Skin epidermis (tissue), 12 donors: ENCODE data around the gene PIGZ.

Experiments
- H3K27ac ChIP-seq, 21 experiments: fragments of 200-600 bp; sonication (generic) in 11 of 21; one replicate each; pipeline ENCODE4 v1.5.0; 2020; ENCODE audit warnings: mild to moderate bottlenecking in 3 of 21, inconsistent platforms in 2 of 21, moderate library complexity in 2 of 21
- H3K4me3 ChIP-seq, 7 experiments: fragments of 200-600 bp; sonication (generic) in 2 of 7; one replicate each; pipeline ENCODE4 v1.5.0; 2020; ENCODE audit warnings: inconsistent platforms in 2 of 7, mild to moderate bottlenecking in 2 of 7, moderate library complexity in 1 of 7

The PIGZ gene

GRCh38 chr3:196931828-196932587 lies 36.6 kb downstream of the PIGZ start:
- no peak overlapping the region for H3K4me3 ChIP-seq
- H3K27ac ChIP-seq, result no peak overlapping the region

GRCh38 chr3:196931157-196931556 lies 37.5 kb downstream of the PIGZ start:
- Histone ChIP-seq H3K27ac (no peak overlapping the region), H3K4me3 (no peak overlapping the region)

- Histone ChIP-seq H3K27ac (no peak overlapping the region), H3K4me3 (no peak overlapping the region)
Measured at GRCh38 chr3:196927571-196928453, 40.8 kb downstream of the PIGZ start.

GRCh38 chr3:196920733-196921132 lies 47.9 kb downstream of the PIGZ start:
- no peak overlapping the region for H3K27ac ChIP-seq
- H3K4me3 ChIP-seq, result no peak overlapping the region

GRCh38 chr3:196918968-196919367 lies 49.7 kb downstream of the PIGZ start:
- H3K27ac ChIP-seq, result no peak overlapping the region
- no peak overlapping the region for H3K4me3 ChIP-seq

GRCh38 chr3:196916995-196917394 lies 51.6 kb downstream of the PIGZ start:
- Histone ChIP-seq H3K4me3 (no peak overlapping the region), H3K27ac (no peak overlapping the region)

GRCh38 chr3:196916221-196916620 lies 52.4 kb downstream of the PIGZ start:
- Histone ChIP-seq H3K4me3 (no peak overlapping the region), H3K27ac (no peak overlapping the region)

GRCh38 chr3:196915375-196915774 lies 53.3 kb downstream of the PIGZ start:
- Histone ChIP-seq H3K27ac (no peak overlapping the region), H3K4me3 (no peak overlapping the region)

GRCh38 chr3:196914866-196915265 lies 53.8 kb downstream of the PIGZ start:
- H3K27ac ChIP-seq, result no peak overlapping the region
- no peak overlapping the region for H3K4me3 ChIP-seq

GRCh38 chr3:196903740-196904139 lies 64.9 kb downstream of the PIGZ start:
- H3K27ac ChIP-seq, result no peak overlapping the region
- H3K4me3 ChIP-seq, result no peak overlapping the region

GRCh38 chr3:196902296-196902695 lies 66.3 kb downstream of the PIGZ start:
- no peak overlapping the region for H3K4me3 ChIP-seq
- no peak overlapping the region for H3K27ac ChIP-seq

GRCh38 chr3:196901768-196902167 lies 66.9 kb downstream of the PIGZ start:
- H3K4me3 ChIP-seq, result no peak overlapping the region
- no peak overlapping the region for H3K27ac ChIP-seq
